NCI-H2227 treated with DMSO at 0.1 percent for 48 hours (cell line): ENCODE results near the gene PGLYRP4.
"Not testable (repeated sequence)": the region's sequence is repeated elsewhere in the genome, so short reads cannot be mapped to it uniquely, and the experiment has no call there.

Experiments used
- DNase-seq: peaks from one replicate; lab custom pipeline; 2025; lab: John Stamatoyannopoulos, UW

PGLYRP4 gene

DNA sequence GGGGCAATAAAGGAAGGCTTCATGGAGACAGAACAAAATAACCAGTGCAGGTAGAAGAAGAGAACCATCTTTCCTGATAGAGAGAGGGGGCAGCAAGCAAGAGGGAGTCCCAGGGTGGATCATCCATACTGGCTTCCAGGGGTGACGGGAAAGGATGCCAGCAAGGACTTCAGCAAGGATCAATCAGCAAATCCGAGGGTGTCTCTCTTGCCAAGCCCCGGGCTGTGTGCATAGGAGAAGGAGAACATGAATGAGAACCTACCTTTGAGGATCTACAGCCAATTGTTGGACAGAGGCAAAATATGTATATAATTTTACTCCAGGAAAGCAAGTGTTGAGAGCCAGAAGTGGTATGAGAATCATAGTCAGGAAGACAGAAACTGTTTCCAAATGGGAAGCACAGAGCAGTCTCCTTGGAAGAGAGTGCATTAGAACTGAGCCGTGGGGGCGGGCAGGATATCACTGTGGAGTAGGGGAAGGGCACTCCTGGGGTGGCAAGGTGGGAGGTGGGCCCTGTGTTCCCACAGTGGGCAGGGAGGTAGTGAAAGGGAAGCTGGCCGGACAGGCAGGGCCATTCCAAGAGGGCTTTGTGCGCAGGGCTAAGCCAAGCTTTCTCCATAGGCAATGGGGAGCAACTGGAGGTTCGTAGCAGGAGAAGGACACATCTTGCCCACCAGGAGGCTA is 7.9 kb upstream of the PGLYRP4 start:
- DNase-seq, result no peak

DNA sequence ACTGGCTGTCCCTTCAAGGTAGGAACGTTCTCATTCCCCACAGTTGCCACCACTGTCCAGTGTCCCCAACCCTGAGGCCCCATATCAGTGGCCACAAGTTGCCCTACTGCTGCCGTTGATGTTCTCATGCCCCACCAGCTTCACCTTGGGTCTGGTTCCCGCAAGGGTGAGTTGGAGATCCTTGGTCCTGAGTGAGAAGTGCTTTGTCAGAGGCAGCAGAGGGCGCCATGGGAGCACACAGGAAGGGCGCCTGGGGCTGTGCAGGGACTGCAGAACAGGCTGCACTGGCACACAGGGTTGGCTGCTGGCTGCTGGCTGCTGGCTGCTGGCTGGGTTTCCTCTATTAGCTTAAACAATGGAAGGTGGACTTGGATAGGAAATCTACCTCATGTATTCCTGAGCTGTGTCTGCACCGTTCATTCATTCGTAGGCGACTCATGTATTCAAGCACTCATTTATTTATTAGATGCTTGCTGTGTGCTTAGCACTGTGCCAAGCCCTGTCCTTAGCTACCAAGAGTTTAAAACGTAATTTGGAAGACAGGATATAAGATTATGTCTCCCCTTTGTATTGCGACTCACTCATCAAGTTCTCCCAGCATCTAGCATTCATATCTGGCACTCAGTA is 6.9 kb upstream of the PGLYRP4 start:
- no peak for DNase-seq

DNA sequence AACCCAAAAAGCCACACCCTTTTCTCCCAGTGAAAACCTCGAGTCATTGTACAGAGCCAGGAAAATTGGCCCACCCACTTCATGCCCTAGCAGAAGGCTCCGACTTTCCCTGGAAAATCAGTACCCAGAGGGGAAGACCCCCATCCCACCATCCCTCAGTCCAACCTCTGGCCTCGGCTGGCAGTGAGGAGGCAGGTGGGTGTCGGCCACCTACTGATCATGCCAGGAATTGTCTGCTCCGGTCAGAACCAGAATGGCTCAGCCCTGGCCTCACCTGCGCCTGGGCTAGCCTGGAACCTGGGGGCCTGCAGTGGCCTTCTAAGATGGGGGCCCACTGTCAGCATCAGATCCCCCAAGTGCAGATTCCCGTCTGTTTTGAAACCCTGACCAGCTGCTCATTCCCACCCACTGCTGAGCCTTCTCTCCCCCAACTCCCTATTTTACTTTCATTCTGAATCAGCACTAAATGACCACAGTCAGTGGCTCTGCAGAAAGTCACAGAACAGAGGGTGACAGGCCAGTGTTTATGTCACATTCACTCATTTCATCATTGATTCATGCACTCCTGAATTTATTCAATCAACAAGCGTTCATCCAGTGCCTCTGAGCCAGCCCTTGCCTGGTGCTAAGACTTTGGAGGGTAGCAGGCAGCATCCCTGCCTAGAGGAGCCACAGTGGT is 6.0 kb upstream of the PGLYRP4 start:
- DNase-seq, result no peak

DNA sequence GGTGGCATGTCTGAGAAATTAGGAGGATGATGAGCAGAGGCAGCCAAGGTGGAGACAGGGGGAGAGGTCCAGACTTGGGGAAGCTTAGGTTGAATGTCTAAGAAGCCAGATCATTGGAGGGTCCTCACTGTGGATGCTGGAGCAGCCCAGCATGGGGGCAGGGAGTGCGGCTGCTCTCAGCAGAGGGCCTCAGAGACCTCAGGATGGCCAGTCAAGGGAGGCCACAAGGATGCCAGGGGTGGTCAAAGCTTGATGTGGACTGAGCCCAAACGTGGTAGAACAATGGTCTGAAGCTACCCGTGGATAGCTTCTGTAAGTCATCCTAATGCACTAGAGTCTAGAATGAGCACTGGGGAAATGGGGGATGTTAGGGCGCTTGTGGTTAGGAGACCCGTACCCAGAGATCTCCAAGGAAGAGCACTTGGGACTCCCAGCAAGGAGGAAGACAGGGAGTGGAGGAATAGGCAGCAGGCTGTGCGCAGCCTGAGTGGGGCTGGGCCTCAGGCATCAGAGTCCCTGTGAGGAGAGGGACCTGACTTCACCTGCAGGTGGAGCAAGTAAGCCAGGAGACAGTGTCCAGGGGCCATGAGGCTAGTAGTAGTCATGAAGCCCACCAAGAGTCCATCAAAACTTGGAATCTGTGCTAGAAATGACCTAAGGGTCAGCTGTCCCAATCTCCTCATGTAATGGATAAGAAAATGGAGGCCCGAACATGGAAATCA is 4.7 kb upstream of the PGLYRP4 start:
- DNase-seq, result no peak

DNA sequence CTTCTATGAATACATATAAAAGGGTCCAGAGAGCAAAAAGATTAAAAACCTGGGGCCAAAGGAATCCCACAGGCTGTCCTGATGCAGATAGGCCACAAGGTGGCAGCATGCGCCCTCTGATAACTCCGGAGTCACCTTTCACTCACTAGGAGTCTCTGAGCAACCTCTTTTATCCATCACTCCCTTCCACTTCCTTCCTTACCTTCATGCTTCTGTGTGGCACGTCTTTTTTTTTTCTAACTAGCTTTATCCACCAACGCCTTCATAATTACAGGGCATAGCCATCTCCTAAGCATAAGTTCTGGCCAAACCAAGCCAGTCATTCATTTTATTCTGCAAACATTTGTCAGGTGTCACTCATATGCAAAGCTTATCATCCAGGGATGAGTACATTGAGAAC is 3.9 kb upstream of the PGLYRP4 start:
- DNase-seq, result peak; percentile 74

DNA sequence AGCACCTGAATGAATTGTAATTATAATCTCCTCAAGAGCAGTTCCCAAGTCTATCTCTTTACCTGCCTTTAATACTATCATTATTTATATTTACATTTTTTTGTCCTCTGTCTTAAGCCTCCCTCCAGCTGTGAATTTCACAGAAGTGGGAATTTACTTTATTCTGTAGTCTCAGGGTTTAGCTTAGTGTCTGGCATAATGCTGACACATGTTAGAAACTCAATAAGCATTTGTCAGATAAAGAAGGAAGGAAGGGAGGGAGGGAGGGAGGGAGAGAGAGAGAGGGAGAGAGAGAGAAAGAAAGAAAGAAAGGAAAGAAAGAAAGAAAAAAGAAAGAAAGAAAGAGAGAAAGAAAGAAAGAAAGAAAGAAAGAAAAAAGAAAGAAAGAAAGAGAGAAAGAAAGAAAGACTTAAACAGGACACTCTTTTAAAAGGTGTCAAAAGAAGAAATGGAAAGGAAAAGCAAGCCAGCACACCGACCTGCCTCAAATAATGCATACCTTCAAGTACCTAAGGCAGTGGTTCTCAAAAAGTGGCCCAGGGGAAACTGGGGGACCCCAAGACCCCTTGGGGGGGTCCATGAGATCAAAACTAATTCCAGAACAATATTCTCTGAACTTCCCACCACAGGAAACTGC is 1.8 kb upstream of the PGLYRP4 start:
- no peak for DNase-seq

DNA sequence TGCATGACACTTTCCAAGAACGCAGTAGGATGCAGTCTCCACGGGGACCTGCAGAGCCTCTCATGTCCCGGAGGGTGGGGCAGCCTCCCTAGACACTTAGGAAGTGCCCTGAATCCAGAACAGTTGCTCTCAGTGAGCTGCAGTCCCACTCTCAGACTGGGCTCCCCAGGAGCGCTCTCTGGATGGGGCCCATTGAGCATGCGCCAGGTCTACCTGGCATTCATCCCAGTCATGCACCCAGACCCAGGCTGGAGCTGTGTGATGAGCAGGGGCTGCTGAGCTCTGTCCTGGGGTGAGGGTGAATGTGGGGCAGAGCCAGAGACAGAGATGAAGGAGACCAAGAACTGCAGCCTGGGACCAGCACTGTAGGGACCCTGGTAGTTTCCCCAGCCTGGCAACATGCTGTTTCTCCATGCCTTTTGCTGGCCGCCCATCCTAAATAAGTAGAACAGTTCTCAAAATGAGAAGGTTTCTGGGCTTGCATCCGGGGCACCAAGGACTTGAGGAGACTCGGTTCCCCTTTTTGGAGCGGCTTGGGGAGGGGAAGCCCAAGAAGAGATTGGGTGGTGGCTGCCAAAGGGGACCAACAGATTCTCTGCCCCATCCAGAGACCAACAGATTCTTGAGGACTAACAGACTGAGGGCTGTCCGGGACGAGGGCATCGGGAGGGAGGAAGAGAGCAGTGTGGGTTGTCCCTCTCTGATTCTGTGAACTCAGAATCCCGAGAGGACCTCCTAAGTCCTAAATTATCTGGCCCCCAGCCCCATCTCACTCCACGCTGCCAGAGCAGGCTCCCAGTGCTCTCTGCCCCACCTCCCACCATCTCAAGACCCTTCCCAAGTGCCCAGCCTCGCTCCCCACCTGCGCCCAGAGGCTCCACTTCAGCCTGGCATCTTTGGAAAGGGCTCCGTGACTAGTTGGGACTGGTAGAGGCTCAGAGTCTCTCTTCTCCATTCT is 1.0 kb upstream of the PGLYRP4 start:
- DNase-seq, result no peak

DNA sequence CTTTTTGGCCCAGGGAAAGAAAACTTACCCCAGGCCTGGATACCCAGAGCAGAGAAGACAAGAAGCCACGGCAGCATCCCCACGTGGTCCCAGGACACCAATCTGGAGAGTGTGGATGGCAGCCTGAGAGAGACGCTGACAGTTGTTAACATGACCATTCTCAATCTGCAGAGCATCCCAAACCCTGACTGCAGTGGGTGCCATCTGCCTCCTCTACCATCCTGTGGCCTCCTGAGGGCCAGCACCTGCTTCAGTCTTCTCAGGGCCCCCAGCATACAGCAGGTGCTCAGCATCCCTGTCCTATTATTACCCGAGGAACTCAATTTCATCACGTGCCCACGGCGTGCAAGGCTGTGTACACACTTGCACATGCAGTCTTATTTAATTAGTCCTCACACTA is 785 bp downstream of the PGLYRP4 start:
- no peak for DNase-seq

DNA sequence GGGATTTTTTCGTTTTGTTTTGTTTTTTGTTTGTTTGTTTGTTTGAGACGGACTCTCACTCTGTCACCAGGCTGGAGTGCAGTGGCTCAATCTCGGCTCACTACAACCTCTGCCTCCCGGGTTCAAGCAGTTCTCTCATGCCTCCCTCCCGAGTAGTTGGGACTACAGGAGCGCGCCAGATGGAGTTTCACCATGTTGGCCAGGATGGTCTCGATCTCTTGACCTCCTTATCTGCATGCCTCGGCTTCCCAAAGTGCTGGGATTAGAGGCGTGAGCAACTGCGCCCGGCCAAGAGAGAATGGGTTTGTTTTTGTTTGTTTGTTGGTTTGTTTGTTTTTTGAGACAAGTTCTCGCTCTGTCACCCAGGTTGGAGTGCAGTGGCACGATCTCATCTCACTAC is 1.6 kb downstream of the PGLYRP4 start:
- not testable (repeated sequence) for DNase-seq

DNA sequence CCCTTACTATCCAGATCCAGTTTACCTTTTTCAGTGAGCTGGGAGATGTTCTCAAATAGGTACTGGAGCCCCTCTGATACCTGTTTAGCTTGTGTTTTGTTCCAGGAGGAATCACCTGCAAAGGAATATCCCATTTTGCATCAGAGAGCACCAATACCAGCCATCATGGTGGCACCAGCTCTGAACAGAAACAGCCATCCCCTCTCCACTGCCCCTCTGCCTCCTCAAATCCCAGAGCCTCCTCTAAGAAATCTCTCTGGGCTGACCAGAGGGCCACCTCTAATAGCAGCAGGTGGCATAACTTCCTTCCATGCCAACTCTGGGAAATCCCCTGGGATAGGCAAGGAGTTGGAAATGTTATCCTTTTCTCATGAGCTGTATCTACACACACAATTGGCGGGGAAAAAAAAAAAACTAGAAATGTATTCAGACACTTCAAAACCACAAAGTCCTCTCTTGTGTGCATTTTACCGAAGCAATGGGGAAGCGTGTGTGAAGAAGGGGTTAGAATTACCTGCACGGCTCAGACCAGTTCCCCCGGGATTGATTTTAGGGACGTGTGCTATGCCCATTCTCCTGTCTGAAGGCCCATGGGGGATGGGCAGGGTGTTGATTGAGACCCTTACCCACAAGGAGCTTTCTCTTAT is 2.4 kb downstream of the PGLYRP4 start:
- no peak for DNase-seq

DNA sequence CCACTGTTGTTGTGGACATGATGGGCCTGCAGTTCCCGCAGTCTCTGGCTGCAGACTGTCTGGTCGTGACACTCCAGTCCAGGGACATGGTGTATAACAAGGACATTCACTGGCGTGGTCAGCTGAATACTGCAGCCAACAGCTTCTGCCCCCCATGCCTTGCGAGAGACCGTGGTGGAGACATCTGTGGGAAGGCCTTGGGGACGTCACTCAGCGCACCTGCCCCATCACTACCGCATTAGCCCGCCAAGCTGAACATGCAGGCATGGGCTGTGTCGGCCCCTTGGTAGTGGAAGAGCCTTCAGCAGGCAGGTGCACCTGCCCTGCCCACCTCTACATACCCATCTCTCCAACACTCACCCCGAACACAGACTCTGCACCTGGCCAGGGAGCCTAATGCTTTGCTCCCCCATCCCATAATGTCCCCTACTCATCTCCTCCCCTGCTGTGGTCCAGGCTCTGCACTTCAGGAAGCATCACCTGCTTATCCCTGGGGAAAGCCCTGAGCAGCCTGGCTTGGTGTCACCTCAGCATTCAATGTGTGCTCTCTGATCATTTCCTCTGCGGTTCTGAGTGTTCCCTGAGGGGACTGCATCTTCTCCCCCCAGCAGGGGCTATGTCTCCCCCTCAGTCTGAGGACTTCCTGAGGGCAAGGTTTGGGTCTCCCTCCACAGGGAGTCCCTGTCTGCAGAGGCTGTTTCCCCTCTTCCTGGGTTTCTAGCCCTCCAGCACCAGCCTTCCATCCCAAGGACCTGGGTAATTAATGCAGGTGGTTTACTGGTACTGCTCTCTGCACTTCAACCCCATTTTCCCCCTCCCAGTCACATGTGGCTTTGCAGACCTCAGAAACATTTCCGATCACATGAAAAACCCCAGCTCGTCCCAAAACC is 3.2 kb downstream of the PGLYRP4 start:
- no peak for DNase-seq

DNA sequence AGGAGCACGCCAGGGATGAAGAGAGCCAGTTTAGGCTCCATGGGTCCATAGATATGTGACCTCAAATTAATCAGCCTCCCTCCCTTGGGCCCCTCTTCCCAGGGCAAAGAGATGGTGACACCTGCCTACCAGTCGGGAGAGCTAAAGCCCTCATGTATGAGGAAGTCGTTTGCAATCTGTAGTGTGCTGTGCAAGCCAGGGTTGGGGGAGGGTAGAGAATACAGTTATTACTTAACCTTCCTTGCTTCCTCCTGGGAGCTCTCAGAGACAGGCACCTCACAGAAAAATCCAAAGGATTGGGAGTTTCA is 4.0 kb downstream of the PGLYRP4 start:
- no peak for DNase-seq

DNA sequence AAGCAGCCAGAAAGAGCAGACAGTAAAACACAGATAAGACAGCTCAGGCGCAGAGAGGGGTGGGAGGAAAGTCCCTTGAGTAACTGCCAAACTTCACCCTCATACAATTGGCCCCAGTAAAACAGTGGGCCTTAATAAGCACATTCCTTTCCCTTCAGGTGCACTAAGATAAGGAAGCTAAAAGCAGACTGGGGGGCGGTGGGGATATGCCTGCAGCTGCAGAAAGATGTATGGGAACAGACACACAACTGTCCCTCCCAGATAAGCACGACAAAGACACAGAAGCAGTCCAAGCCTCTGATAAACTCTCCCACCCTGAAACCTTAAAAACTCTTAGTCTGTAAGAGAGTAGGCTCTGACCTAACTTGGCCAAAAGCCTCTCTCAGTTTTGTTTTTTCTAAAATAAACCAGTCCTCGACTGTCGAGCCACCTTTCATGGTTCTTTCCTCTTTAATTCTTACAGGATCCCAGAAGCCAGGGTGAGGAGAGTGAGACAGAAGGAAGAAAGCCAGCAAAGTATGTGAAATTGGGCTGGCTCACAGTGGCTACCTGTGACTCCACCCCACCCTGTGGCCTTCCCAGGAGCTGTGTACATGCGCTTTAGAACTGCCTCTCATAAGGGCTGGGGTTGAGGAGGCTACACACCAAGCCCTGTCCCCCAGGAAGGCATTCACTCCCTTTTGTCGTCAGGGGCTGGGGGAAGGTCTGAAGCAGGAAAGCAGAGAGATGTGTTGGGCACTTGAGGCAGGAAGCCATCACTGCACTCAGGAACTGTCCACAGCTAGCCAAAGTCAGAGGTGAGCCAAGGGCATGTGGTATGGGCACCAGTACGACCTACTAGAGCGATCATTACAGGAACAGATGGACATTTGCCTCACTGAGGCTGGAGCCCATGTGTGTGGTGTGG is 4.6 kb downstream of the PGLYRP4 start:
- DNase-seq, result no peak

DNA sequence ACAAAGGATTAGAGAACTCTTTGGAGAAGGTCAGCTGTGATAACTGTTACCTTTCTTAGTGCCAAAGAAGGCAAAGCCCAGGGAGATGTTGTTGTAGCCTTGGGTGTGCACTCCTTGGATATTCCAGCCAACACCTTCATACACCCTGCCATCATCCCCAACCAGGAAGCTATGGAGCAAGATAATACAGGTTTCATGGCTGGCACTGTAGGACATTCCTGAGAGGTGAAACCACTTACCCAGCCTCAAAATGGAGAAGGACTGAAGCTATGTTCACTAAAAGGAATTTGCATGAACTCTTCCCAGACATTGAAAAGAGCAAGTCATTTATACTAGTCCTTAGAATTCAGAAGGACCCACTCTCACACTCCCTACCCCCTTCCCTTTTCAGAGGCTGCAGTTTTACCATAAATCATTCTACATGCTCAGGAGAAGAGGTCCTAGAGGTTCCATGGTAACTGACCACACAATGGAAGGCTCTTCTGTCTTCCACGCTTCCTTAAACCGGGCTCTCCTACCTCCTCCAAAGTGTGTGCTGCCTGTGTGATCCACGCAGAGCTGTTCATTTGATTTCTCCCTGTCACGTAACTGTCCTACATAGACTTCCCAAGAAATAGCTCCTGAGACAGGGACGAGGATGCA is 5.5 kb downstream of the PGLYRP4 start:
- DNase-seq, result no peak

DNA sequence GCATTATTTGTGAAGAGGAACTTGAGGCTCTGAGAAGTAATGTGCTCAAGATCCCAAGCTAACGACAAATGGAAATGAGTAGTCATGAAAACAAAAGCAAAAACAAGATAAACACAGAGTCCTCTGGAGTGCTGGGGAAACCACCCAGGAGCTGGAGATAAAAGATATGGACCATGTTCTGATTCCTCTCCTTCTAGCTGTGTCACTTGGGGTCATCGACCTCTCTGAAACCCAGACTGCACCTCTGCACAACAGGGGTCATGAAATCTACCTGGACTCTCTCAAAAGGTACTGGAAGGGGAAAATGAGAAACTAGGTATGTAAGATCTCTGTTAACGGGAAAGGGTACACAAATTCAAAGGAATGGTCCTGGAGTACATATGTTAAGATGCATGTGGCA is 6.5 kb downstream of the PGLYRP4 start:
- no peak for DNase-seq

DNA sequence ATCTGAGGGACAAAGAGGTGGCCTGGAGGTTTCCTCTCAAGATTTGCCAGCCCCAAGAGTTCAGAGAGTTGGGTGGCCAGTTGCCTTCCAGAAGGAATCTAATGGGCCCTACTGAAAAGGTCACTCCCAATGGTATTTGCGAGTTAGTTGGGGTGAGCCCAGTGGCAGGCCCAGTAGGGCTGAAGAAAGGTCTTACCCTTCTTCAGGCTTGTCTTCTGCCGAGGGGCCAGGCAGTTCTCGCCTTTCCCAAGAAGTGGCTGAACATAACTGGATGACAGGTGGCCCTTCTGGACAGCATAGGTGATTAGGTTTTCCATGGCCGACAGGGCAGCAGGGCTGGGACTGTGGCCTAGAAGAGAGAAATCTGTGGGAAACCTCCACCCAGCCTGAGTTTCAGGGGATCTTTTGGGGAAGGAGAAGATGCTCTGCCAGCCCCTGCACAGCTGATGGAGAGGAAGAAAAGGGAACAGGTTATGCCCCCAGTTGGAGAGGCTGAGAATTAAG is 7.2 kb downstream of the PGLYRP4 start:
- no peak for DNase-seq

DNA sequence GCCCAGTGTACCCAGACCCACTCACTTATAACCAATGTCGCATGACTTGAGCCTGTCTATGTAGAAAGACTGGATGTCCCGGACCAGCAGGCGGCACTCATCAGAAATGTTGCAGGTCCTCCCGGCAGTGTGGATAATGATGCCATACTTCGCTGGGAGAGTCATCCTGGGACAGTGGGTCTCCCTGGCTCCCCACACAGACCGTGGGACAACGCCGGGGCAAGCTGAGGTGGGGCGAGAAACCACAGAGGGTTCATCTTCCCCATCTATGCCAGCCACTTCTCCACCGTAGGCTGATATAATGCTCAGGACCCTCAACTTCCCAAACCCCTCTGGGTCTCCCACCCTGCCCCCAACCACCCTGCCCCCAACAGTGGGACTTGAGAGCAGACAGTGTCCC is 8.3 kb downstream of the PGLYRP4 start:
- no peak for DNase-seq

DNA sequence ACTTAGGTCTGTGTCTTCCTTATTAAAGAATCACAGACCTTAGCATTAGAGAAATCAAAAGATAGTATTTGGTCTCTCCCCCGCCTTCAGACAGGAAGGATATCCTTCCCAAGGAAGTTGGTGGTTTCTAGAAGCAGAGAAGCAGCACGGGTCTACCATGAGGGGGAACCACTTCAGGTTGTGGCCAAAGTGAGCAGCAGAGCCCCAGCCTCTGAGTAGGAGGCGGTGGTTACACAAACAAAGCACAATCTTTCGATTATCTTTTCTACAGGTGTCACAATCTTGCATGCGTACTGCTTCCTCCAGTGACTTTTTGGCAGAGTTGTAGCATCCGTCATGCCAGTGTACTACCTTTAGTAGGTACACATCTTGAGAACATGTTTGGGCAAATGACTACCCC is 8.8 kb downstream of the PGLYRP4 start:
- no peak for DNase-seq
